Heart right ventricle (tissue), 16 donors: ENCODE measurements around the gene PMS2. TPM values are rescaled to one million over a fixed set of nuclear protein-coding genes. Genes with fewer than 3 reads are reported as not detected.

Experiments used
- ATAC-seq, 8 donors: fragments of 200-7000 bp; cut with Tn5 transposase; one replicate each; pipeline ENCODE4 v1.9.1; 2020; ENCODE audit warnings: mild to moderate bottlenecking in 8 of 8, moderate library complexity in 8 of 8, moderate number of reproducible peaks in 1 of 8
- DNase-seq, 2 donors: peaks; one replicate each; pipeline ENCODE4 v3.0.0-alpha.2; 2020
- H3K27ac ChIP-seq, 10 donors: fragments of 200-600 bp; sonication (generic) in 2 of 10; one replicate each; pipeline versions ENCODE4 v1.5.0 to v1.8.0; 2020 to 2022; ENCODE audit warnings: mild to moderate bottlenecking in 3 of 10
- H3K27me3 ChIP-seq, 7 donors: fragments of 200-600 bp; one replicate each; pipeline ENCODE4 v1.8.0; 2021 to 2022; ENCODE audit warnings: mild to moderate bottlenecking in 2 of 7
- H3K36me3 ChIP-seq, 9 donors: fragments of 200-600 bp; sonication (generic) in 1 of 9; one replicate each; pipeline versions ENCODE4 v1.5.0 to v1.8.0; 2020 to 2022; ENCODE audit warnings: mild to moderate bottlenecking in 2 of 9
- H3K4me1 ChIP-seq, 9 donors: fragments of 200-600 bp; sonication (generic) in 1 of 9; one replicate each; pipeline versions ENCODE4 v1.5.0 to v1.8.0; 2020 to 2022; ENCODE audit warnings: mild to moderate bottlenecking in 4 of 9
- H3K4me3 ChIP-seq, 10 donors: fragments of 200-600 bp; sonication (generic) in 2 of 10; one replicate each; pipeline versions ENCODE4 v1.5.0 to v1.8.0; 2020 to 2022; ENCODE audit warnings: mild to moderate bottlenecking in 7 of 10, moderate library complexity in 2 of 10
- H3K9me3 ChIP-seq, 11 donors: fragments of 200-600 bp in 10 of 11; sonication (generic) in 2 of 11; one replicate each; pipeline versions ENCODE4 v1.5.0 to v1.8.0; 2013 to 2022; ENCODE audit warnings: mild to moderate bottlenecking in 2 of 11, control low read depth in 1 of 11, moderate library complexity in 1 of 11
- WGBS, 2 donors: extraction: QIAGEN DNeasy Blood & Tissue Kit; methylation state at CpG; one replicate each; pipeline ENCODE4 v1.1.7; 2013; ENCODE audit warnings: inconsistent platforms in 1 of 2; 5-methylcytosine and 5-hydroxymethylcytosine counted together
- intact Hi-C, 10 donors: fragments of 100-400 bp; cut with DNase I; formaldehyde crosslinking; loops; one replicate each; pipeline versions ENCODE4 v1.11.1 to v1.14.2; 2022
- polyA plus RNA-seq, 2 donors: library from polyadenylated mRNA; stranded (reverse); fragments of 200-250 nt; gene quantifications; one replicate each; pipeline ENCODE4 v1.2.3, GENCODE V29; 2013
- total RNA-seq, 10 donors: library from RNA; stranded (reverse); fragmentation: NEBNext Ultra II Directional in 3 of 10; extraction: Animal tissue kit (Norgen Biotek cat#: 25700) in 3 of 10; gene quantifications; one replicate each; pipeline versions ENCODE4 v1.2.1 to v1.2.4, GENCODE V29; 2021 to 2023
- TF ChIP-seq, protein P1 (sequence below), 9 donors: fragments of 200-600 bp; sonication (generic) in 2 of 9; IDR thresholded peaks; one replicate each; pipeline versions ENCODE4 v1.5.0 to v1.8.0; 2021 to 2022; ENCODE audit warnings: antibody characterized with exemption in 9 of 9, mild to moderate bottlenecking in 5 of 9, moderate library complexity in 1 of 9
- donor health status: Arrhythmogenic right ventricular cardiomyopathy.
- donor health status: ischemic (EF 13 %, LVEDD 7.1; RV severe dilation, severe dysfunction).
- donor health status: healthy with polysubstance abuse.
- donor health status: DM: no; HTN: yes; CAD: no.
- donor health status: DM: no; HTN: no; CAD: no.
- donor health status: ischemic (EF 25% LVEDD 6.9; RV normal size, moderate dysfunction).
- donor health status: ischemic (EF 25% LVEDD 5.7; RV mildly dilated, moderate dysfunction).
- donor health status: healthy.
- donor health status: DM: yes; HTN: yes; CAD: no.
- donor health status: Ischemic cardiomyopathy.
- donor health status: ischemic (EF 35%, LVEDD 5.7; RV mildly dilated, moderate dysfunction).
- donor health status: nonischemic (EF 11% LVEDD 7.7; RV severe dilation, severe dysfunction).
- donor health status: DM: yes; HTN: yes; CAD: no.
- donor health status: PGD.
- donor health status: ischemic (EF 29% LVEDD 5.4; RV normal size, mild dysfunction).
- donor health status: nonischemic (EF 23%, LVEDD 6.1; RV moderate dilation, normal function).

The PMS2 gene
- total and polyA plus RNA-seq, 12 donors: 2.9 to 8.9 (median 6.6) TPM

DNA sequence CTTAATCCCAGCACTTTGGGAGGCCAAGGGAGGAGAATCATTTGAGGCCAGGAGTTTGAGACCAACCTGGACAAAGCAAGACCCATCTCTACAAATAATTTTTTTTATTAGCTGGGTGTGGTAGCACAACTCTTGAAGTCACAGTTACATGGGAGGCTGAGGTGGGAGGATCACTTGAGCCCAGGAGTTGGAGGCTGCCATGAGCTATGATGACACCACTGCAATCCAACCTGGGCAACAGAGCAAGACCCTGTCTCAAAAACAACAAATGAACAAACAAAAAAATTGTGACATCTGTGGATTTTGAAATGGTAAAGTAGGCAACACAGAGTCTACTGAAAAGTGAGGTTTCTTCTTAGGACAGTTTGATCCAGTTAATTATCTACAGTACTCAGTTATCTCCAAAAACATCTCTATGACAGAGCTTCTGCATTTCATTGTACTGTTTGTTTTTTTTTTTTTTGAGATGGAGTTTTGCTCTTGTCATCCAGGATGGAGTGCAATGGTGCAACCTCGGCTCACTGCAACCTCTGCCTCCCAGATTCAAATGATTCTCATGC is 19.0 kb upstream of the PMS2 start:
- Histone ChIP-seq H3K4me3 (no peak overlapping the region), H3K9me3 (no peaks in the 10 kb centered on the region), H3K27ac (peak overlapping the region in 1 of 10 donors; percentile 91), H3K27me3 (no peaks in the 10 kb centered on the region), H3K4me1 (peaks cover 0 to 32% (median 16%) of the 10 kb centered on the region in 9 donors), H3K36me3 (peaks cover 0 to 100% (median 51%) of the 10 kb centered on the region in 9 donors)
- 97 to 100% methylated on average over 1 of the region's 1 CpG for WGBS, 2 donors
- TF ChIP-seq, protein P1, sequence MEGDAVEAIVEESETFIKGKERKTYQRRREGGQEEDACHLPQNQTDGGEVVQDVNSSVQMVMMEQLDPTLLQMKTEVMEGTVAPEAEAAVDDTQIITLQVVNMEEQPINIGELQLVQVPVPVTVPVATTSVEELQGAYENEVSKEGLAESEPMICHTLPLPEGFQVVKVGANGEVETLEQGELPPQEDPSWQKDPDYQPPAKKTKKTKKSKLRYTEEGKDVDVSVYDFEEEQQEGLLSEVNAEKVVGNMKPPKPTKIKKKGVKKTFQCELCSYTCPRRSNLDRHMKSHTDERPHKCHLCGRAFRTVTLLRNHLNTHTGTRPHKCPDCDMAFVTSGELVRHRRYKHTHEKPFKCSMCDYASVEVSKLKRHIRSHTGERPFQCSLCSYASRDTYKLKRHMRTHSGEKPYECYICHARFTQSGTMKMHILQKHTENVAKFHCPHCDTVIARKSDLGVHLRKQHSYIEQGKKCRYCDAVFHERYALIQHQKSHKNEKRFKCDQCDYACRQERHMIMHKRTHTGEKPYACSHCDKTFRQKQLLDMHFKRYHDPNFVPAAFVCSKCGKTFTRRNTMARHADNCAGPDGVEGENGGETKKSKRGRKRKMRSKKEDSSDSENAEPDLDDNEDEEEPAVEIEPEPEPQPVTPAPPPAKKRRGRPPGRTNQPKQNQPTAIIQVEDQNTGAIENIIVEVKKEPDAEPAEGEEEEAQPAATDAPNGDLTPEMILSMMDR (IDR thresholded peaks at IDR 0.05): no peak
- no peak for ATAC-seq
- intact Hi-C loops: no loop called here
- no peak for DNase-seq

DNA sequence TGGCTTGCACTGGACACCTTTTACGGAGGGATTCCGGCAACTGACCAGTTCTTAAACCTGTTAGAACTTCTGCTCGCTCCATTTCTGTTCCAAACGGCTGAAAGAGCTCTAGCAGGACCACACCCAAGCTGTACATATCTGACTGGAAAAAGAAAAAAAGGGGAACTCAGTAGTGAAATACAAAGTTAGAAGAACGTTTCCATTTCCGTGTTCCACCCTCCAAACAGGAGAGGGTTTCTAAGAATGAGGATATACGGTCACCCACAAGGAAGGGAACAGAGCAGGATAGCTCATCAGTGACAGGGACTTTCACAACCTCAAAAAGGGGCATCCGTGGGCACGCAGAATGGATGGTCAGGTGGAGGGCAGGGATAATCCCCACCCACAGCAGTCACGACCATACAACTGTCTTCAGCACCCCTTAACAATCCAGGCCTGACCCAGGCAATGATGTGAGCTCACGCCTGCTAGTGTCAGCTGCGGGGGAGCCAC is 18.0 kb upstream of the PMS2 start:
- no peaks in the 10 kb centered on the region for H3K27me3 ChIP-seq
- peak overlapping the region in 9 of 10 donors; percentile 8 to 91 (median 67) for H3K27ac ChIP-seq
- 72 to 86% methylated on average over 12 of the region's 12 CpGs for WGBS, 2 donors
- intact Hi-C loops: no loop called here
- TF ChIP-seq, protein P1 (IDR thresholded peaks at IDR 0.05): no peak
- DNase-seq (no peak), ATAC-seq (peak in 5 of 8 donors; percentile 24 to 52 (median 39))
- peaks cover 0 to 100% (median 61%) of the 10 kb centered on the region in 9 donors for H3K36me3 ChIP-seq
- H3K4me3 ChIP-seq: peak overlapping the region in 6 of 10 donors; percentile 18 to 53 (median 36)
- peaks cover 0 to 27% (median 14%) of the 10 kb centered on the region in 9 donors for H3K4me1 ChIP-seq
- H3K9me3 ChIP-seq: no peaks in the 10 kb centered on the region

DNA sequence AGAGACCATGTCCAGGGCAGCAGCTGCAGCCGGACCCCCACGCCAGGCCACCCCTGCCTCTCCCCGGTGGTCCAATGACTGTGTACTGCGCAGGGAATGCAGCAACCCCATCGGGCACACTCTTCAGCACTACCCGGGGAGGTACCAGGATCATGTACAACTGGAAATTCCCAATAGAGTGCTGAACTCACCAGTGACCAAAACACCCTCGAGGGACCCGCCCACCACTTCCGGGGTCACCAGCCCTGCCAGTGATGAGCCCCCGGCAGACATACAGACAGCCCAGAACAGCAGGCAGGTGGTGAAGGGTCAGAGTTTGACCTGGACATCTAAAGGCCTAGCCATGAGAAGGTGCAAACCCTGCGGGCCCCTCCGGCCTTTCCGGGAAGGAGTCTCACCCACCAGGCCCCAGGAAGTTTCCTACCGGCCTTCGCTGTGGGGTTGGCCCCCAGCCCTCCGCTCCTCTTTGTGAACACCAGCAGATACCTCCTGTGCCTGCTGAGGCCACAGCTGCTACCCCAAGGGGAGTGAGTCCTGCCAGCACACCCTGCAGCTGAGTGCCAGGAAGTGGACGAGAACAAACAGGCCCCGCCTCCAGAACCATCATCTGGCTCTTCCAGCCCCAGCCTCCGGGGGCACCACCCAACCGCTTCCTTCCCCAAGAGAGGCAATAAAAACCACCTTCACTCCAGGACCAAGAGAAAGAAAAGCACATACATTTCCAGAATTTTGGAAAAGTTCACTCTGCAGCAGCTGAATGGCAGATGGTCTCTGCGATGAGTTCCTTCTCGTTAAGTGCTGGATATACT is 17.4 kb upstream of the PMS2 start:
- peaks cover 0 to 23% (median 14%) of the 10 kb centered on the region in 9 donors for H3K4me1 ChIP-seq
- DNase-seq (peak; percentile 71 to 73), ATAC-seq (peak; percentile 74 to 95 (median 92))
- no peaks in the 10 kb centered on the region for H3K27me3 ChIP-seq
- no peaks in the 10 kb centered on the region for H3K9me3 ChIP-seq
- TF ChIP-seq, protein P1 (IDR thresholded peaks at IDR 0.05): peak in 6 of 9 donors; percentile 22 to 43 (median 33)
- H3K4me3 ChIP-seq: peak overlapping the region in 8 of 10 donors; percentile 1 to 53 (median 34)
- peaks cover 0 to 100% (median 62%) of the 10 kb centered on the region in 9 donors for H3K36me3 ChIP-seq
- 65 to 79% methylated on average over 22 of the region's 22 CpGs for WGBS, 2 donors
- intact Hi-C loops: no loop called here
- H3K27ac ChIP-seq: peak overlapping the region in 9 of 10 donors; percentile 8 to 91 (median 67)

DNA sequence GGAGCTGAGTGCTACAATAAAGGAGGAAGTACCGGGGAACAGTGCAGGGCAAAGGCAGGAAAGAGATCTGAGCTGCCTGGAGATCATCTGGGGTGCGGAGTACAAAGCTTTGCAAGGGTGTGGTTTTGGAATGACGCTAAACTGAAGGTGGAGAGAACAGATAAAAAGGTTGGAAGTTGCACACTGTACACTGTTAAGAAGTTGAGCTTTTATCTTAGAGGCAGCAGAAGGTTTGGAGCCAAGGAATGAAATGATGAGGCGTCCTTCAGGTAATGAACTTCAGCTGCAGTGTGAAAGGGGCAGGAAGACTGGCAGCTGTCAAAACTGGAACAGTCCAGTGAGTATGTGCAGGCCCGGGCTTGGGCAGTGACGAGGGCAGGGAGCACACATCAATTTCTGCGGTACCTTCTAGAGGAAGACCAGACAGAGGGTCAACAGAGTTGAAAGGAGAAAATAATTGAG is 15.2 kb upstream of the PMS2 start:
- Histone ChIP-seq H3K36me3 (peaks cover 0 to 100% (median 81%) of the 10 kb centered on the region in 9 donors), H3K4me1 (peaks cover 0 to 23% (median 14%) of the 10 kb centered on the region in 9 donors), H3K27ac (no peak overlapping the region), H3K4me3 (no peak overlapping the region), H3K27me3 (no peaks in the 10 kb centered on the region), H3K9me3 (no peaks in the 10 kb centered on the region)
- DNase-seq (no peak), ATAC-seq (no peak)
- WGBS, 2 donors: 85 to 91% methylated on average over 7 of the region's 7 CpGs
- intact Hi-C loops: no loop called here
- TF ChIP-seq, protein P1 (IDR thresholded peaks at IDR 0.05): no peak
